ENCODE measurements around the gene PROCA1. TPM values are rescaled to one million over a fixed set of nuclear protein-coding genes. Genes with fewer than 3 reads are reported as not detected.

Gene PROCA1
- total and polyA plus RNA-seq, 9 of the 15 experiments (the other 6 are each of a cell fraction or from before 2014, with no cell fraction given) = 0.78 to 16.2 (median 5.6) TPM

GRCh38 chr17:28750178-28751047 is 38.7 kb upstream of the PROCA1 start (continued):
- TF ChIP-seq KLF13 (tag; IDR thresholded peaks at IDR 0.05; ENCODE audit: borderline replicate concordance, low read depth) = 0 out of 2 replicates have a peak, but pooled peaks have one; percentile 39
- no peak for TF ChIP-seq BRD9 (IDR thresholded peaks at IDR 0.05; ENCODE audit: low read depth, partially characterized antibody)
- no peak for TF ChIP-seq MXD1 (CRISPR knock-in tag; IDR thresholded peaks at IDR 0.05; ENCODE audit: borderline replicate concordance, poor library complexity, severe bottlenecking)
- TF ChIP-seq SMARCC2 (IDR thresholded peaks at IDR 0.05; ENCODE audit: low read depth) = no peak
- no peak for TF ChIP-seq ZFP91 (CRISPR knock-in tag; IDR thresholded peaks at IDR 0.05)
- no peak for TF ChIP-seq PCBP2 (IDR thresholded peaks at IDR 0.05; ENCODE audit: low read depth, low read length, poor library complexity, severe bottlenecking)
- TF ChIP-seq CREBBP (IDR thresholded peaks at IDR 0.05; ENCODE audit: low read depth, low read length) = no peak
- TF ChIP-seq GTF2E2 (tag; IDR thresholded peaks at IDR 0.05) = no peak
- no peak for TF ChIP-seq ZNF778 (CRISPR knock-in tag; IDR thresholded peaks at IDR 0.05)
- TF ChIP-seq CREB3 (tag; conservative IDR thresholded peaks at IDR 0.05; ENCODE audit: low read depth) = no peak
- TF ChIP-seq, protein P1, sequence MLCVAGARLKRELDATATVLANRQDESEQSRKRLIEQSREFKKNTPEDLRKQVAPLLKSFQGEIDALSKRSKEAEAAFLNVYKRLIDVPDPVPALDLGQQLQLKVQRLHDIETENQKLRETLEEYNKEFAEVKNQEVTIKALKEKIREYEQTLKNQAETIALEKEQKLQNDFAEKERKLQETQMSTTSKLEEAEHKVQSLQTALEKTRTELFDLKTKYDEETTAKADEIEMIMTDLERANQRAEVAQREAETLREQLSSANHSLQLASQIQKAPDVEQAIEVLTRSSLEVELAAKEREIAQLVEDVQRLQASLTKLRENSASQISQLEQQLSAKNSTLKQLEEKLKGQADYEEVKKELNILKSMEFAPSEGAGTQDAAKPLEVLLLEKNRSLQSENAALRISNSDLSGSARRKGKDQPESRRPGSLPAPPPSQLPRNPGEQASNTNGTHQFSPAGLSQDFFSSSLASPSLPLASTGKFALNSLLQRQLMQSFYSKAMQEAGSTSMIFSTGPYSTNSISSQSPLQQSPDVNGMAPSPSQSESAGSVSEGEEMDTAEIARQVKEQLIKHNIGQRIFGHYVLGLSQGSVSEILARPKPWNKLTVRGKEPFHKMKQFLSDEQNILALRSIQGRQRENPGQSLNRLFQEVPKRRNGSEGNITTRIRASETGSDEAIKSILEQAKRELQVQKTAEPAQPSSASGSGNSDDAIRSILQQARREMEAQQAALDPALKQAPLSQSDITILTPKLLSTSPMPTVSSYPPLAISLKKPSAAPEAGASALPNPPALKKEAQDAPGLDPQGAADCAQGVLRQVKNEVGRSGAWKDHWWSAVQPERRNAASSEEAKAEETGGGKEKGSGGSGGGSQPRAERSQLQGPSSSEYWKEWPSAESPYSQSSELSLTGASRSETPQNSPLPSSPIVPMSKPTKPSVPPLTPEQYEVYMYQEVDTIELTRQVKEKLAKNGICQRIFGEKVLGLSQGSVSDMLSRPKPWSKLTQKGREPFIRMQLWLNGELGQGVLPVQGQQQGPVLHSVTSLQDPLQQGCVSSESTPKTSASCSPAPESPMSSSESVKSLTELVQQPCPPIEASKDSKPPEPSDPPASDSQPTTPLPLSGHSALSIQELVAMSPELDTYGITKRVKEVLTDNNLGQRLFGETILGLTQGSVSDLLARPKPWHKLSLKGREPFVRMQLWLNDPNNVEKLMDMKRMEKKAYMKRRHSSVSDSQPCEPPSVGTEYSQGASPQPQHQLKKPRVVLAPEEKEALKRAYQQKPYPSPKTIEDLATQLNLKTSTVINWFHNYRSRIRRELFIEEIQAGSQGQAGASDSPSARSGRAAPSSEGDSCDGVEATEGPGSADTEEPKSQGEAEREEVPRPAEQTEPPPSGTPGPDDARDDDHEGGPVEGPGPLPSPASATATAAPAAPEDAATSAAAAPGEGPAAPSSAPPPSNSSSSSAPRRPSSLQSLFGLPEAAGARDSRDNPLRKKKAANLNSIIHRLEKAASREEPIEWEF (CRISPR knock-in tag; IDR thresholded peaks at IDR 0.05) = no peak
- TF ChIP-seq TEAD2 (tag; IDR thresholded peaks at IDR 0.05) = no peak
- peak; percentile 91 for TF ChIP-seq TFAP4 (CRISPR knock-in tag; IDR thresholded peaks at IDR 0.05; ENCODE audit: borderline replicate concordance)
- TF ChIP-seq TAF15 (IDR thresholded peaks at IDR 0.05; ENCODE audit: low read depth, low read length) = no peak
